NB4 (cell line): Measurements from ENCODE around the gene CYP3A7.

ENCODE experiments used
- MYC ChIP-seq: IDR thresholded peaks from 2 replicates; pipeline ENCODE4 v1.6.1; 2011; ENCODE audit warnings: low read depth, low read length
- POLR2A ChIP-seq: IDR thresholded peaks from 2 replicates; pipeline ENCODE4 v1.6.1; 2011; ENCODE audit warnings: mild to moderate bottlenecking; ENCODE audit not compliant: insufficient read length; ENCODE audit errors: extremely low read depth
- TF ChIP-seq, protein P1 (sequence below): IDR thresholded peaks from one replicate; pipeline ENCODE4 v1.5.1; 2012; ENCODE audit warnings: low read depth, low read length
- TF ChIP-seq, protein P2 (sequence below): IDR thresholded peaks from 2 replicates; pipeline ENCODE4 v1.6.1; 2011; ENCODE audit warnings: low read depth, low read length

DNA sequence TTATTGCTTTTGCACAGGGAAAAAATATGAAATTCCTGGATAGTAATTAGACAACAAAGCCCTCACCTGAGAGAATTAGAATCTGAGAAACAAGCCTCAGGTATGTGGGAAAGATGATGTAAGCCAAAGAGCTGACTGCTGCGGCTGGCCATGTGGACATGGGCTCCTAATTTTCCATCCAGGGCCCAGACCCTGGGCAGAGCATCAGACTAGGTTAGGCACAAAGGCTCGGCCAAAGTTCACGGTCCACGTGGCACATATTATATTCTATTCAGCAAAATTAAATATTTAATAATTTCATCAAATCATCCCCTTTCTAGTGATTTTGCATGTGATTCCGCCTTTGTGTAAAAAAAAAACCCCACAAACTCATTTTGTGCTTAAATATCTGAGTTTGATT, 43.9 kb upstream of the CYP3A7 start:
- TF ChIP-seq, protein P1, sequence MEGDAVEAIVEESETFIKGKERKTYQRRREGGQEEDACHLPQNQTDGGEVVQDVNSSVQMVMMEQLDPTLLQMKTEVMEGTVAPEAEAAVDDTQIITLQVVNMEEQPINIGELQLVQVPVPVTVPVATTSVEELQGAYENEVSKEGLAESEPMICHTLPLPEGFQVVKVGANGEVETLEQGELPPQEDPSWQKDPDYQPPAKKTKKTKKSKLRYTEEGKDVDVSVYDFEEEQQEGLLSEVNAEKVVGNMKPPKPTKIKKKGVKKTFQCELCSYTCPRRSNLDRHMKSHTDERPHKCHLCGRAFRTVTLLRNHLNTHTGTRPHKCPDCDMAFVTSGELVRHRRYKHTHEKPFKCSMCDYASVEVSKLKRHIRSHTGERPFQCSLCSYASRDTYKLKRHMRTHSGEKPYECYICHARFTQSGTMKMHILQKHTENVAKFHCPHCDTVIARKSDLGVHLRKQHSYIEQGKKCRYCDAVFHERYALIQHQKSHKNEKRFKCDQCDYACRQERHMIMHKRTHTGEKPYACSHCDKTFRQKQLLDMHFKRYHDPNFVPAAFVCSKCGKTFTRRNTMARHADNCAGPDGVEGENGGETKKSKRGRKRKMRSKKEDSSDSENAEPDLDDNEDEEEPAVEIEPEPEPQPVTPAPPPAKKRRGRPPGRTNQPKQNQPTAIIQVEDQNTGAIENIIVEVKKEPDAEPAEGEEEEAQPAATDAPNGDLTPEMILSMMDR = no peak
- no peak for TF ChIP-seq MYC
- TF ChIP-seq POLR2A = no peak
- TF ChIP-seq, protein P2, sequence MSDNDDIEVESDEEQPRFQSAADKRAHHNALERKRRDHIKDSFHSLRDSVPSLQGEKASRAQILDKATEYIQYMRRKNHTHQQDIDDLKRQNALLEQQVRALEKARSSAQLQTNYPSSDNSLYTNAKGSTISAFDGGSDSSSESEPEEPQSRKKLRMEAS = no peak
